ENCODE results near the gene PCNX1. TPM values are rescaled to one million over a fixed set of nuclear protein-coding genes. Genes with fewer than 3 reads are reported as not detected.

PCNX1 gene
- total RNA-seq, 1 experiment from 2014 or later: 15.4 TPM

DNA sequence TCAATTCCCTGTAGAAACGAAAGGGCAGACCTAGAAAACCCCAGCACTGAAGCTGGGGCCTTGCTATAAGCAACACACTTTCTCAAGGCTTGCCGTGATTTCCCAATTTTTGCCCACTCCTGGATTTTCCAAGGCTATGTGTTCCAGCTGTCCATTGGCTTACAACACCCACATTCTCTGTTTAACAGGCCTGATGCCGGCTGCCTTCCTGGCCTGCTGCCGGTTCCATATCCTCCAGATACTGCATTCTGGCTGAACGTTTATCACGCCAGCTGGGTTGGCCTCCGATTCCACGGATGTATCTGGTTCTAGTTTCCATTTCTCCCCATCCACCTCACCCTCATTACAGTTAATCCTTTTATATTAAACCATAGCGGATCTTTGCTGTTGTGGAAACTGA, 2.0 kb upstream of the PCNX1 start:
- DNase-seq (ENCODE audit: low read depth, low spot score): no peak
- in situ Hi-C loops (cut with HindIII; ENCODE audit: low pct_unique_long_range_greater_than_20kb, low sequenced_read_pairs): no loop called here

DNA sequence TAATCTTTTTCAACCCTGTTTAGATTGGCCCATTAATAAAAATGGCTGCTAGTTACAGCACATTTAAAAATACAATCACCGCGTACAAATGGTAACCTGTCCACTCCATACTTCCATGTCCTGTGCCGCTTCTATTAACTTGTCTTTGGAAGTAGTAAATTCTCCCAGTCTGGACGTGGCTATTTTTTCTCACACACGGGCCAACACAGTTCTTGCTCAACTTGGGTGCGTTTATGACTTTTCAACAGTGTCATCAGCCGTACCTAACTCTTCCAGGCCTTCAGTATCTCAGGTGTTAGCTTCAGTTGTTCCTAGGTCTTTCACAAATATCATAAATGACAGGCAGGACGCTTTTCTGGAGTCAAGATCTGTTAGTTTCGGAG, 475 bp upstream of the PCNX1 start:
- in situ Hi-C loops (cut with HindIII; ENCODE audit: low pct_unique_long_range_greater_than_20kb, low sequenced_read_pairs): no loop called here
- peak; percentile 12 for DNase-seq (ENCODE audit: low read depth, low spot score)

DNA sequence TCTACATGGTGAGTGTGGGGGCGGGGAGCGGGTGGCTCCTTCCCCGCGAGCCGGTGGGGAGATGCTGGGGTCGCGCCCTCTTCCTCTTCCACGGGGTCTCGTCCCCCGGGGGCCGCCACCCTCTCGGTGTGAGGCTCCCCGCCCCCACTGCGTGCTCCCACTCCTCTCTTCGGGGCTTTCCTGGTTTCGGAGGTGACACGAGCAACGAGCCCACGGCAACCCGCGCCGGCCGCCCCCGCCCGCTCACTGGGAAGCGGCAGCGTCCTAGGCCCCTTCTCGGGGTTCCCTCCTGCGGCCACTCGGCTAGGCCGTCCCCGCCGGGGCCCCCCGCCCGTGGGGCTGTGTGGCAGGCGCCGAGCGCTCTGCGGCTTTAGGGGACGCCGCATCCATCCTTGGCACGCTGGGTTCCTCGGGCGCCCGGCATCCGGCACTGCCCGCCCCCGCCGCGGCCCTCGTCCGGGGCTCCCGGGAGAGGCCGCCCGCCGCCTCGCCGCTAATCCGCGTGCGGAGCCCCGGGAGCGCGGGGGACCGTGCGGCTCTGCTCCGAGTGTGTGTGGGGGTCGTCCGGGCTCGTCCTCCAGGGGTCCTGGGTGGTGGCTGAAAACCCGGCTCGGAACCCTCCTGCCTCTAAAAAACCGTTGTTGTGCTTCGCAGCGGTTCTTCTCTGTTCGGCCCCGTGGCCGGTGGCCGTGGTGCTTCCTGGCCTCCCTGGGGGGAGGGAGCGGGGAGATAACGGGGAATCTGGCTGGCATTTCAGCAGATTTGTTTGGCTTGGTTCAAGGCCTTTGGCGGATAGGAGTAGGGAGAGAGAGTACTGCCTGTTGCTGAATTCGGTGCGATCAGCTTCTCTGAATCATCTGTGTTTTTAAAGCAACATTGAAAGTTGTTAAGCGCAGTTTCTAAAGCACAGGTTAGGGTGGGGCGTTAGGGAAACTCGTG, 1.0 kb downstream of the PCNX1 start:
- in situ Hi-C loops (cut with HindIII; ENCODE audit: low pct_unique_long_range_greater_than_20kb, low sequenced_read_pairs): no loop called here
- peak; percentile 37 for DNase-seq (ENCODE audit: low read depth, low spot score)

DNA sequence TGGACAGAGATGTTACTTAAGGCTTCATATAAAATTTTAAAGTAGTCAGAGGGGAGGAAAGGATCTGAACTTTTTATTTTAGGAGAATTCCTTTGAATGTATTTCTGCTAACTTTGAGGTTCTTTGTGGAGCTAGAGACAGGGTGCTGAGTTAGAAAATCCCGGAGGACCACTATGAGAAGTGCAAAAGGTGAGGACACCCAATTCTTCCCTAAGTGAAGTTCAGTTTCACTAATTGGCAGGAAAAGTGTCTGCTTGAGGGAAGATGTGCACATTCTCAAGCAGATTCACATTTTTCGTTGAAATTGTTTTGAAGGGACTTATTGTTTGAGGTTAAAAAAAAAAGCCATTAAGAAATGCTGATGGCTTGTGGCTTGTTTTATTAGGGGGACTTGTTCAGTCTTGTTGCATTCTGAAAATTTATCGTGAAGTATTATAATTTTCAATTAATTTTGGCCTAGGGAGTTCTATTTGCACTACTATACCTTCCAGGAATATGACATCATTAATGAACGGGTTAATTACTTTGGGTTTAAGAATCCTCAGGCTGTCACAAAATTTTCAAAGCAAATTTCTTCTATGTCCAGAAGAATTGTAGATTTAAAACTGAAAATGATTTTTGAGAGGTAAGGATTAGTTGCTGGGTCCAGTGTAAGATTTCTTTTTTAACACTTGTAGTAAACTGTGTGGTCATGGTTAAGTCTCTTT, 1.8 kb downstream of the PCNX1 start:
- in situ Hi-C loops (cut with HindIII; ENCODE audit: low pct_unique_long_range_greater_than_20kb, low sequenced_read_pairs): no loop called here
- DNase-seq (ENCODE audit: low read depth, low spot score): no peak

DNA sequence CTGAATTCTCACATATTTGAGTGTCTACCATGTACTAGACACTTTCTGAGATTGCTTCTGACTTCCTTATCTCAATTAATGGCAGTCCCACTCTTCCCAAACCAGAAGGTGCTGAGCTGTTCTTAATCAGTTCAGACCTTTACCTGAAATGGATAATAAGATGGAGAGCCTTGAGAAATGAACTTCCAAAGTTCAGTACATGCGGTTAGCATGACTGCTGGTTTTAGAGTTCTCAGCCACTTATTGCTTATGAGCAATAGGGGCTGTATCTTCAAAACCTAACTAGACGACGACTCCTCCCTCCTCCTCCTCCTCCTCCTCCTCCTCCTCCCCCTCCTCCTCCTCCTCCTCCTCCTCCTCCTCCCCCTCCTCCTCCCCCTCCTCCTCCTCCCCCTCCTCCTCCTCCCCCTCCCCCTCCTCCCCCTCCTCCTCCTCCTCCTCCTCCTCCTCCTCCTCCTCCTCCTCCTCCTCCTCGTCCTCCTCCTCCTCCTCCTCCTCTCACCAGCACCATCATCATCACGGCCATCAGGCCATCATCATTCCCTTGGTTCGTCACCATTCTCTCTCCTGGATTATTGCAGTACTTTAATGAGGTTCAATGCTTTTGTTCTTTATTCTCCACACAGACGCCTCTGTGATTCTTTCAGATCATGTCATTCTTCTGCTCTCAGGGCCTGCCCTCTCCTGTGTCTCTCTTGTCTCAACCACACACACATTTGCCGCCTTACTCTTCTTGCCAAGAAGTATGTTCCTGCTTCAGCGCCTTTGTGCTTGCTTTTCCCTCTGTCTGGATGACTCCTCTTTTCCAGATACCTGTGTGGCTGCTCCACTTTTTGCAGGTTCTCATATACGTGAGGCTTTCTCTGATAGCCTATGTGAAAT, 2.7 kb downstream of the PCNX1 start:
- DNase-seq (ENCODE audit: low read depth, low spot score): no peak
- in situ Hi-C loops (cut with HindIII; ENCODE audit: low pct_unique_long_range_greater_than_20kb, low sequenced_read_pairs): no loop called here

DNA sequence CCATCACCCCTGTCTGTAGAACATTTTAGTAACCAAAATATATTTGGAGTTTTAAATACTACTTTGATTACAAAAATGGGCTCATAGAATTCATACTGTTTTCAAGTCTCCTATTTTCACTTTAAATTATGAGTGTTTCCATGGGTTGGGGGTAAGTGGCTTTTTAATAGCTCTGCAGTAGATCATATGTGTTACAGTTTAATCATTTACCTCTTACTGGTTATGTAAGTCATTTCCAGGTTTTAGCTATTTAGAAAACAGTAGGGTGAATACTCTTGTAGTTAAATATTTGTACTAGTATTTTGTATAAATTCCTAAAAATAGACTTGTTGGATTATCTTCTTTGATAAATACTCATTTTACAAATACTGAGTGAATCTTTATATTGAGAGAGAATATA, 8.2 kb downstream of the PCNX1 start:
- DNase-seq (ENCODE audit: low read depth, low spot score): no peak
- in situ Hi-C loops (cut with HindIII; ENCODE audit: low pct_unique_long_range_greater_than_20kb, low sequenced_read_pairs): no loop called here

DNA sequence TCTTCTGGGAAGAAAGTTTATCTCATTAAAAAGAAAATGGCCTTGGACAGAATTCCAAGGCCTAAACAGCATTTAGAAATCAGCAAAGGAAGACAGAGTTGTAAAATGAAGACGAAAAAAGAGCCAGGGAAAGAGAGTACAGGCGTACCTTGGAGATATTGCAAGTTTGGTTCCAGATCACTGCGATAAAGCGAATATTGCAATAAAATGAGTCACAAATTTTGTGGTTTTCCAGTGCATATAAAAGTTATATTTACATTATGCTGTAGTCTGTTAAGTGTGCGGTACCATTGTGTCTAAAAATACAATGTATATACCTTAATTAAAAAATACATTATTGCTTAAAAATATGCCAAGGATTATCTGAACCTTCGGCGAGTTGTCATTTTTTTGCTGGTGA, 9.0 kb downstream of the PCNX1 start:
- DNase-seq (ENCODE audit: low read depth, low spot score): no peak
- in situ Hi-C loops (cut with HindIII; ENCODE audit: low pct_unique_long_range_greater_than_20kb, low sequenced_read_pairs): no loop called here

DNA sequence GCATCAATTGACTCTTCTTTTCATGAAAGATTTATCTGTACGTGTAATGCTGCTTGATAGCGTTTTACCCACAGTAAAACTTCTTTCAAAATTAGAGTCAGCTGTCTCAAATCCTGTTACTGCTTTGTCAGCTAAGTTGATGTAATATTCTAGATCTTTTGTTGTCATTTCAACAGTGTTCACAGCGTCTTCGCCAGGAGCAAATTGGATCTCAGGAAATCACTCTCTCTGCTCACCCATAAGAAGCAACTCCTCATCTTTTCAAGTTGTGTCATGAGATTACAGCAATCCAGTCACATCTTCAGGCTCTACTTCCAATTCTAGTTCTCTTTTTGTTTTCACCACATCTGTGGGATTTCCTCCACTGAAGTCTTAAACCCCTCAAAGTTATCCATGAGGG, 9.5 kb downstream of the PCNX1 start:
- DNase-seq (ENCODE audit: low read depth, low spot score): no peak
- in situ Hi-C loops (cut with HindIII; ENCODE audit: low pct_unique_long_range_greater_than_20kb, low sequenced_read_pairs): no loop called here

DNA sequence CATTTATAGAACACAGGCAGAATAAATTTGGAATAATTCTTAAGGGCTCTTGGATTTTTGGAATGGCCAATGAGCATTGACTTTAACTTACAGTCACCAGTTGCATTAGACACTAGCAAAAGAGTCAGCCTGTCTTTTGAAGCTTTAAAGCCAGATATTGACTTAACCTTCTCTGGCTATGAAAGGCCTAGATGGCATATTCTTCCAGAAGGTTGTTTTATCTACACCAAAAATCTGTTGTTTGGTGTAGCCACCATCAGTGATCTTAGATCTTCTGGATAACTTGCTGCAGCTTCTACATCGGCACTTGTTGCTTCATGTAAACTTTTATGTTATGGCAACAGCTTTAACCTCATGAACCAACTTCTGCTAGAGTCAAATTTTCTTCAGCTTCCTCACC, 10.4 kb downstream of the PCNX1 start:
- in situ Hi-C loops (cut with HindIII; ENCODE audit: low pct_unique_long_range_greater_than_20kb, low sequenced_read_pairs): no loop called here
- peak; percentile 13 for DNase-seq (ENCODE audit: low read depth, low spot score)

DNA sequence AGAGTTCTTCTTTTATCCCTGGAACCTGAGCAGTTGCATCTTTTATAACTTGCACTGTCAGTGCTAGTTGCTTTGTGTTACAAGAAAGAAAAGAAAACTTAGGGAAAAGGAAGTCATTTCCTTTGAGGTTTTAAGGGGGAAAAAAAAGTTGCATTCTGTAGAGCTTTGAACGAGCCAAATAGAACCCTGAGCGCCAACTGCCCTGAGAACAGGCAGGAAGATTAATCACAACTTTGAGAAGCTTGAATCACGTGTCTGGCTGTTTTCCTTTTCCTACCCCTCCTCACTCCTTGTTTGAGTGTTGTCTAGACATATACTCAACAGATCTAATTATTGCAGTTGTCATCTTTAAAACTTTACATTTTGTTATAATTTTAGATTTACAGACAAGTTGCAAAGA, 12.5 kb downstream of the PCNX1 start:
- in situ Hi-C loops (cut with HindIII; ENCODE audit: low pct_unique_long_range_greater_than_20kb, low sequenced_read_pairs): no loop called here
- no peak for DNase-seq (ENCODE audit: low read depth, low spot score)

DNA sequence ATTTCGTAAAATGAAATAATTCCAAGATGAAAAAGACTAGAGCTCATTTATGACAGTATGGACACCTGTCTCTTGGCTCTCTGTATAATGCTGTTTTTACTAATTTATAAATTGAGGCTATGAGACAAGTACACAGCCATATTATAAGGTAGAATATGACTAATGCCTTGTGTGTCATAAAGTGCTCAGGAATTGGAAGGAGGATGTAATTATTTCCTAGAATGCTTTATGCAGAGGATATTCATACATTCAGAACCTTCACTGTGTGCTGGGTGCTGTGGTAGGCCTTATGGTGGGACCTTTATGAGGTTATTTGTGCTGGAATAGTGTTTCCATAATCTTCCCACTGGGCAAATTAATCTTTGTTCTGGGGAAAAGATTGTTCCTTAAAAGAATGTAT, 13.3 kb downstream of the PCNX1 start:
- in situ Hi-C loops (cut with HindIII; ENCODE audit: low pct_unique_long_range_greater_than_20kb, low sequenced_read_pairs): no loop called here
- no peak for DNase-seq (ENCODE audit: low read depth, low spot score)

DNA sequence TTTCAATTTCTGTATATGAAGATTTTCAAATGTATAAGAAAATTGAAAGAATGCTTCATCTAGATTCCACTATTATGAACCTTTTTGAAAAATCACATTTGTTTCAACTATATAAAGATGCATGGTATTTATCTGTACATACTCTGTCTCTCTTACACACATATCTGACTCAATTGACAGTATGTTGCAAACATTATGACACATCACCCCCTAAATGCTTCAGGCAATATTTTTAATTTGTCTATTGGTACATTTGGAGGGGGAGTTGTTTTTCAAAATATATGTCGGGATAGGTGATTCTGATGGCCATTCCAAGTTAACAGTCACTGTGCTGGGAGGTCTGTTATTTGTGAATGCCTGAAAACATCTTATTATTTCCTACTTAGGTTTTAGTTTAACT, 14.4 kb downstream of the PCNX1 start:
- in situ Hi-C loops (cut with HindIII; ENCODE audit: low pct_unique_long_range_greater_than_20kb, low sequenced_read_pairs): no loop called here
- DNase-seq (ENCODE audit: low read depth, low spot score): no peak

DNA sequence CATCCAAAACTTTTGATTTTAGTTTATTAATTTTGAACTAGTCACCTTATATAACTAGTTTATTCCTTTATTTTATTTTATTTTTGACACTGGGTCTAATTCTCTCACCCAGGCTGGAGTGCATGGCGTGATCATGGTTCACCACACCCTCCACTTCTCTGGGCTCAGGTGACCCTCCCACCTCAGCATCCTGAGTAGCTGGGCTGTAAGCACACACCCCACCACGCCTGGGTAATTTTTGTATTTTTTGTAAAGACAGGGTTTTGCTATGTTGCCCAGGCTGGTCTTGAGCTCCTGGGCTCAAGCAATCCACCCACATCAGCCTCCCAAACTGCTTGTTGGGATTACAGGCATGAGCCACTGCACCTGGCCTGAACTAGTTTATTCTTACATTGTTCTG, 17.3 kb downstream of the PCNX1 start:
- in situ Hi-C loops (cut with HindIII; ENCODE audit: low pct_unique_long_range_greater_than_20kb, low sequenced_read_pairs): no loop called here
- DNase-seq (ENCODE audit: low read depth, low spot score): no peak

DNA sequence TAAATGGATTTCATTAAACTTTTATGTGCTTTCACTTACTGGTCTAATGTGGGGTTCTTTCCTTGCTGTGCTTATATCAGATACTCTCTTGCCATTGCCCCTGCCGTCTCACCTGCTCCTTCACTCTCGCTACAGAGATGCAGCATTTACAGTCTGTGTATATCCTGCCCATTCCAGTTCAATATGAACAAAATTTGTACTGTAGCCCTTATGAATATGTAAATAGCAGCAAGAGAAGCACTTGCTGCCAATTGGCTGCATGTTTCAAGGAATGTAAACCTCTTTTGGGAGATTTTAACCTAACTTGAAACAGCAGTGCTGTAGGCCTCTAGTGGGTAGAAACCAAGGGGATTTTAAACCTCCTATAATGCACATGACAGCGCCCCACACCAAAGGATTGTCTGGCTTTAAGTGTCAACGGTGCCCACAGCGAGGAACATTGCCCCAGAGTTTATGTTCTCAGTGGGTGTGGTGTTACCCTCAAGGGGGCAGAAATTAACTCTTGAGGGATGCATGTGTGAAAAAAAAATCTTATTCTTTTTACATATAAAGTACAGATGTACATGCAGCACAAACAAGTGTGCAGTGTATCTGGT, 19.1 kb downstream of the PCNX1 start:
- DNase-seq (ENCODE audit: low read depth, low spot score): no peak
- in situ Hi-C loops (cut with HindIII; ENCODE audit: low pct_unique_long_range_greater_than_20kb, low sequenced_read_pairs): no loop called here

DNA sequence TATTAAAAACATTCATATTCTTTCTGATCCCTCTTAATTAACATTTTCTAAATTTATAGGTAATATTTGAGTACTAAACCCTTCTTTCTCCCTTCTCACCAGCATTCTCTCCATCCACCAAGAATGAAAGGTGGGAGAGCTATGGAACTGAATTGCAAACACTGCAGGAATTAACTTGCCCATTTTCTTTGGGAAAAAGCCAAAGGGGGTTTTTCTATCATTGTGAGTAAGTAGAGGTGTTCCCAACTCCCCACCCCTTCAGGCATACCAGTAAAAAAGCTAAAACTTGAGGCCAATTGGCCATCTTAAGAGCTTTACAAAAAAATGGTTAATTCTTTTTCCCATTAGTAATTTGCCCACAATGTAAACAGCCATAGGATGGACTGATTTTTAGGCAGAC, 23.7 kb downstream of the PCNX1 start:
- in situ Hi-C loops (cut with HindIII; ENCODE audit: low pct_unique_long_range_greater_than_20kb, low sequenced_read_pairs): no loop called here
- no peak for DNase-seq (ENCODE audit: low read depth, low spot score)

DNA sequence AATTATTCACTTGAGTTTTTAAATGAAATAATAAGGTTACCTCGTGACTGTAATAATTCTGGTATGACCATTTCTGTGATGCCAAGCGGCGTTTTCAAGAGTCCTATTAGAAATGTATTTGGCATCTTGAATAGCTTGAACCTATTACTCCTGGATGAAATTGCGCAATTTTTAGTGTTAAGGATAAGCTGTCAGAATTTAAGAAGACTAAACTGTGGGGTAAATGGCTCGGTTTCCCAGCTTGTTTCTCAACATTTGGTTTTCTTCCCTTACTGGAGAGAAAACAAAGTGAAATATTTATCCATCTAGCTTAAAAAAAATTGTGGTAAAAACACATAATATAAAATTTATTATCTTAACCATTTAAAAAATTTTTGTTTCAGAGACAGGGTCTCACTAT, 26.8 kb downstream of the PCNX1 start:
- in situ Hi-C loops (cut with HindIII; ENCODE audit: low pct_unique_long_range_greater_than_20kb, low sequenced_read_pairs): no loop called here
- no peak for DNase-seq (ENCODE audit: low read depth, low spot score)

DNA sequence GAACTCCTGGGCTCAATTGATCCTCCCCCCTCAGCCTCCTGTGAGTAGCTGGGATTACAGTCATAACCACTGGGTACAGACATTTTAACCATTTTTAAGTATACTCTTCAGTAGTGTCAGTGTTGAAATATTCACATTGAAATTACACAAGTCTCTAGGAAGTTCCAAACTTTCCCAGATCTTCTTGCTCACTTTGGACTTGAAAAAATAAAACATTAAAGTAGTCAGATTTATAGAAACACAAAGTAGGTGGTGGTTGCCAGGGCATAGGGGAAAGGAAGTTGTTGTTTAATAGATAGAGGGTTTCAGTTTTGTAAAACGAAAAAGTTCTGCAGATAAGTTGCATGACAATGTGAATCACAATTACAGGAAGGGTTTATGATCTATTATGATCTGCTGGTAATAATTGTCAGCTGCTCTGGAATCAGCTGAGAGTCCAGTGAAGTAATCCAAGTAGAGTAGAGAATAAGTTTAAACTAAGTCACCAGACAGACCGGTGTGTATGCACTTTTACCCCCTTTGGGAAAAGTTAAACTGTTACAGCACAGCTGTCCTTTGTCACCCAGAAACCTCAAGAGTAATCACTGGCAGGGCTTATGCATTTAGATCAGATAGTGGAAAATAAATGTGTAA, 27.4 kb downstream of the PCNX1 start:
- peak; percentile 30 for DNase-seq (ENCODE audit: low read depth, low spot score)
- in situ Hi-C loops (cut with HindIII; ENCODE audit: low pct_unique_long_range_greater_than_20kb, low sequenced_read_pairs): no loop called here

Data from SK-MEL-5 (cell line).